ENCODE measurements around the gene MALSU1. TPM values are rescaled to one million over a fixed set of nuclear protein-coding genes. Genes with fewer than 3 reads are reported as not detected.

Gene MALSU1
- total RNA-seq, 1 donor from 2014 or later = 43.3 TPM

DNA sequence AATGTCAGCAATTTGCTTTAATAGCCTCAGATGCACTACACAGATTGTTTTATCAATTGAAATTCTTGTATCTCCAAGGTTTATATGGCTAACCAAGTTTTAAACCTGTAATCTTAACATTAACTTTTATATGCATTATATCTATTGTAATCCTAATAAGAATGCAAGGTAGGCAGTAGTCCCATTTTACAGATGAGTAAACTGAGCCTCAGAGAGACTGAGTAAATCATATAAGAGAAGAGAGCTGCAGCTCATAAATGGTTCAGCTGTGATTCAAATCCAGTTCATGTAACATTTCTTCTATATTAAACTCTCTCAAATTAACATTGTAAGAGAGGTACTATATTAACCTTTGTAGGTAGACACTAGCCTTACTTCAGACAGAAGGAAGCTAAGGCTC is 44.0 kb downstream of the MALSU1 start:
- peaks cover 45% of the 10 kb centered on the region for H3K36me3 Mint-ChIP-seq
- no peaks in the 10 kb centered on the region for H3K9me3 Mint-ChIP-seq
- H3K27ac Mint-ChIP-seq = no peak overlapping the region
- no peaks in the 10 kb centered on the region for H3K27me3 Mint-ChIP-seq (ENCODE audit: low read depth)
- TF ChIP-seq, protein P1, sequence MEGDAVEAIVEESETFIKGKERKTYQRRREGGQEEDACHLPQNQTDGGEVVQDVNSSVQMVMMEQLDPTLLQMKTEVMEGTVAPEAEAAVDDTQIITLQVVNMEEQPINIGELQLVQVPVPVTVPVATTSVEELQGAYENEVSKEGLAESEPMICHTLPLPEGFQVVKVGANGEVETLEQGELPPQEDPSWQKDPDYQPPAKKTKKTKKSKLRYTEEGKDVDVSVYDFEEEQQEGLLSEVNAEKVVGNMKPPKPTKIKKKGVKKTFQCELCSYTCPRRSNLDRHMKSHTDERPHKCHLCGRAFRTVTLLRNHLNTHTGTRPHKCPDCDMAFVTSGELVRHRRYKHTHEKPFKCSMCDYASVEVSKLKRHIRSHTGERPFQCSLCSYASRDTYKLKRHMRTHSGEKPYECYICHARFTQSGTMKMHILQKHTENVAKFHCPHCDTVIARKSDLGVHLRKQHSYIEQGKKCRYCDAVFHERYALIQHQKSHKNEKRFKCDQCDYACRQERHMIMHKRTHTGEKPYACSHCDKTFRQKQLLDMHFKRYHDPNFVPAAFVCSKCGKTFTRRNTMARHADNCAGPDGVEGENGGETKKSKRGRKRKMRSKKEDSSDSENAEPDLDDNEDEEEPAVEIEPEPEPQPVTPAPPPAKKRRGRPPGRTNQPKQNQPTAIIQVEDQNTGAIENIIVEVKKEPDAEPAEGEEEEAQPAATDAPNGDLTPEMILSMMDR (IDR thresholded peaks at IDR 0.05; ENCODE audit: unreplicated experiment) = no peak
- no peak overlapping the region for H3K4me3 Mint-ChIP-seq
- peaks cover 15% of the 10 kb centered on the region for H3K4me1 Mint-ChIP-seq
- no peak for DNase-seq (ENCODE audit: low spot score in 2 of 2, unreplicated experiment in 2 of 2)

GRCh38 chr7:23343806-23344475 is 44.8 kb downstream of the MALSU1 start:
- H3K9me3 Mint-ChIP-seq = no peaks in the 10 kb centered on the region
- H3K27me3 Mint-ChIP-seq (ENCODE audit: low read depth) = no peaks in the 10 kb centered on the region
- peaks cover 14% of the 10 kb centered on the region for H3K4me1 Mint-ChIP-seq
- no peak for DNase-seq (ENCODE audit: low spot score in 2 of 2, unreplicated experiment in 2 of 2)
- H3K36me3 Mint-ChIP-seq = peaks cover 40% of the 10 kb centered on the region
- TF ChIP-seq, protein P1 (IDR thresholded peaks at IDR 0.05; ENCODE audit: unreplicated experiment) = no peak
- no peak overlapping the region for H3K27ac Mint-ChIP-seq
- no peak overlapping the region for H3K4me3 Mint-ChIP-seq

GRCh38 chr7:23345601-23346000 is 46.5 kb downstream of the MALSU1 start:
- Mint-ChIP-seq H3K36me3 (peaks cover 33% of the 10 kb centered on the region), H3K9me3 (no peaks in the 10 kb centered on the region), H3K4me3 (no peak overlapping the region), H3K27ac (no peak overlapping the region), H3K4me1 (peaks cover 21% of the 10 kb centered on the region), H3K27me3 (ENCODE audit: low read depth) (no peaks in the 10 kb centered on the region)
- no peak for DNase-seq (ENCODE audit: low spot score in 2 of 2, unreplicated experiment in 2 of 2)
- TF ChIP-seq, protein P1 (IDR thresholded peaks at IDR 0.05; ENCODE audit: unreplicated experiment) = no peak

- no peak overlapping the region for H3K4me3 Mint-ChIP-seq
- no peaks in the 10 kb centered on the region for H3K9me3 Mint-ChIP-seq
- peak overlapping the region; percentile 48 for H3K27ac Mint-ChIP-seq
- peaks cover 23% of the 10 kb centered on the region for H3K4me1 Mint-ChIP-seq
- TF ChIP-seq, protein P1 (IDR thresholded peaks at IDR 0.05; ENCODE audit: unreplicated experiment) = no peak
- peaks cover 32% of the 10 kb centered on the region for H3K36me3 Mint-ChIP-seq
- DNase-seq (ENCODE audit: low spot score in 2 of 2, unreplicated experiment in 2 of 2) = no peak
- no peaks in the 10 kb centered on the region for H3K27me3 Mint-ChIP-seq (ENCODE audit: low read depth)
These were observed 47.2 kb downstream of the MALSU1 start for GRCh38 chr7:23346316-23346715.

DNA sequence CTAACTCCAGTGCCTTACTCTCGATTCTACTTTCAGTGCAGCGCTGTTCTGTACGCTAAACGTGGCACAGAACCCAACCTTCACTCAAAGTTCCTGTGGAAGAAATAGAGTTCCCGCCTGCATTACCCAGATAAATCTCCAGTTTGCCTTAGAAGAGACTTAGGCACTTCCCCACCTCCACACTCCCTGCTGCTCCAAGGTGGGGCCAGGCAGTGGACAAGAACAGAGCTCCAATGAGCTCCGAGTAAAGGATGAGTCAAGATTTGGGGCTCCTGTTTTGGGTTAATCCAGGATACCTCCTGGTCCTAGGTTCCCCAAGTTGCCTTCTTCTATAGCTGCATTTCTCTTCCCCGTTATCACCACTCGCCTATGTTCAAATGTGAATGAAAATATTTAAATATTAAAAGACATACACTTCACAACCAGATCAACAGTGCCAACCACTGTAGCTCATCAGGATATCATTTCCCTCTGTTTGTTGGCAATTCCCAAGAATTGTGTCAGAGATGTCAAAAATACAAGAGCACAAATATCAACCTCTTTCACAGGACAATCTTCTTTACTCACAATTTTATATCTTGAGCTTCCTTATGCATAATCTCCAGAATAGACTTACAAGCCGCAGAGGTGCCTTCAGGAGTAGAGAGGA is 48.0 kb downstream of the MALSU1 start:
- Mint-ChIP-seq H3K4me3 (no peak overlapping the region), H3K36me3 (peaks cover 30% of the 10 kb centered on the region), H3K27ac (peak overlapping the region; percentile 55), H3K27me3 (ENCODE audit: low read depth) (no peaks in the 10 kb centered on the region), H3K4me1 (peaks cover 21% of the 10 kb centered on the region), H3K9me3 (no peaks in the 10 kb centered on the region)
- DNase-seq (ENCODE audit: low spot score in 2 of 2, unreplicated experiment in 2 of 2) = no peak
- TF ChIP-seq, protein P1 (IDR thresholded peaks at IDR 0.05; ENCODE audit: unreplicated experiment) = no peak

Measured in mesothelial cell of epicardium (in vitro differentiated cells).